IMR-90 (cell line): ENCODE data around the gene ASMTL. TPM values are rescaled to one million over a fixed set of nuclear protein-coding genes. Genes with fewer than 3 reads are reported as not detected.
"Not testable (repeated sequence)": the region's sequence is repeated elsewhere in the genome, so short reads cannot be mapped to it uniquely, and the experiment has no call there.

Experiments used
- ATAC-seq: fragments of 200-7000 bp; cut with Tn5 transposase; 2 replicates; pipeline ENCODE4 v1.9.1; 2020; ENCODE audit warnings: low read depth, mild to moderate bottlenecking, moderate library complexity
- BruUV-seq: library from RNA; stranded (reverse); fragments of 400-500 nt; replicated peaks from 2 replicates; lab custom pipeline; 2021; lab: Mats Ljungman, UMichigan
- CTCF ChIA-PET: fragments of 300-600 bp; formaldehyde crosslinking; extraction: SDS; loops from one replicate; lab custom pipeline; 2021; ENCODE audit warnings: antibody characterized with exemption; lab: Yijun Ruan, JAX
- POLR2A ChIA-PET: fragments of 300-600 bp; sonication (Branson Sonifier 250); formaldehyde crosslinking; loops from one replicate; lab custom pipeline; 2022; ENCODE audit warnings: antibody characterized with exemption; ENCODE audit not compliant: unreplicated experiment; lab: Charles Lee
- DNase-seq: peaks from one replicate; pipeline ENCODE4 v3.0.0; 2013
- H2AFZ ChIP-seq: replicated peaks from 2 replicates; pipeline ENCODE3; 2013; ENCODE audit warnings: low read length, mild to moderate bottlenecking; ENCODE audit not compliant: poor library complexity
- H2AK5ac ChIP-seq: 2 replicates; pipeline ENCODE4 v1.6.1; 2013; ENCODE audit warnings: low read depth, low read length, inconsistent platforms
- H2AK9ac ChIP-seq: replicated peaks from 2 replicates; pipeline ENCODE3; 2013; ENCODE audit warnings: mild to moderate bottlenecking, low read depth, low read length, moderate library complexity; ENCODE audit not compliant: poor library complexity
- H2BK120ac ChIP-seq: 2 replicates; pipeline ENCODE4 v1.6.1; 2013; ENCODE audit warnings: low read depth, low read length, inconsistent platforms
- H2BK15ac ChIP-seq: 3 replicates; pipeline ENCODE4 v1.6.1; 2013; ENCODE audit warnings: low read depth, low read length, inconsistent platforms
- H2BK20ac ChIP-seq: 2 replicates; pipeline ENCODE4 v1.6.1; 2013; ENCODE audit warnings: low read depth, mild to moderate bottlenecking, inconsistent platforms, low read length, moderate library complexity
- H2BK5ac ChIP-seq: 2 replicates; pipeline ENCODE4 v1.6.1; 2013; ENCODE audit warnings: mild to moderate bottlenecking, low read depth, low read length, inconsistent platforms; ENCODE audit not compliant: poor library complexity, severe bottlenecking
- H3K14ac ChIP-seq: replicated peaks from 2 replicates; pipeline ENCODE4 v1.6.1; 2013; ENCODE audit warnings: low read depth, low read length, inconsistent platforms
- H3K18ac ChIP-seq: 2 replicates; pipeline ENCODE4 v1.6.1; 2013; ENCODE audit warnings: low read depth, low read length, control low read depth
- H3K23ac ChIP-seq: 2 replicates; pipeline ENCODE4 v1.6.1; 2013; ENCODE audit warnings: low read depth, low read length, inconsistent platforms
- H3K27ac ChIP-seq: 2 replicates; pipeline ENCODE4 v1.5.1; 2013; ENCODE audit warnings: mild to moderate bottlenecking, control low read depth, low read length; ENCODE audit not compliant: insufficient read depth
- H3K27me3 ChIP-seq: 2 replicates; pipeline ENCODE4 v1.6.1; 2013; ENCODE audit warnings: low read length; ENCODE audit not compliant: control insufficient read depth, insufficient read depth
- H3K36me3 ChIP-seq: 2 replicates; pipeline ENCODE4 v1.6.1; 2013; ENCODE audit warnings: low read length, mixed read lengths; ENCODE audit not compliant: control insufficient read depth, insufficient read depth
- H3K4ac ChIP-seq: 2 replicates; pipeline ENCODE4 v1.6.1; 2013; ENCODE audit warnings: low read depth, low read length, inconsistent platforms
- H3K4me1 ChIP-seq: 2 replicates; pipeline ENCODE4 v1.6.1; 2013; ENCODE audit warnings: low read length, mixed read lengths; ENCODE audit not compliant: control insufficient read depth, insufficient read depth
- H3K4me2 ChIP-seq: 2 replicates; pipeline ENCODE4 v1.6.1; 2013; ENCODE audit warnings: low read depth, mild to moderate bottlenecking, control low read depth, low read length, moderate library complexity
- H3K4me3 ChIP-seq: 2 replicates; pipeline ENCODE4 v1.5.1; 2013; ENCODE audit warnings: low read depth, mild to moderate bottlenecking, control low read depth, low read length, moderate library complexity; ENCODE audit not compliant: insufficient read depth
- H3K56ac ChIP-seq: 2 replicates; pipeline ENCODE4 v1.6.1; 2013; ENCODE audit warnings: low read length, inconsistent platforms; ENCODE audit not compliant: insufficient read depth; ENCODE audit errors: extremely low read depth
- H3K79me1 ChIP-seq, 2 experiments: 2 replicates each; pipeline ENCODE4 v1.6.1; 2013; ENCODE audit warnings: low read length in 2 of 2, inconsistent platforms in 1 of 2, low read depth in 1 of 2
- H3K9ac ChIP-seq: 2 replicates; pipeline ENCODE4 v1.6.1; 2013; ENCODE audit warnings: low read depth, low read length, control low read depth
- H3K9me1 ChIP-seq: 2 replicates; pipeline ENCODE4 v1.6.1; 2013; ENCODE audit warnings: low read length, inconsistent platforms; ENCODE audit not compliant: insufficient read depth
- H3K9me3 ChIP-seq: 2 replicates; pipeline ENCODE4 v1.6.1; 2013; ENCODE audit warnings: low read length; ENCODE audit not compliant: control insufficient read depth, insufficient read depth
- H4K20me1 ChIP-seq: 2 replicates; pipeline ENCODE4 v1.6.1; 2013; ENCODE audit warnings: low read length, inconsistent platforms; ENCODE audit not compliant: insufficient read depth
- H4K5ac ChIP-seq: 2 replicates; pipeline ENCODE4 v1.6.1; 2013; ENCODE audit warnings: mild to moderate bottlenecking, low read depth, low read length, control low read depth
- H4K8ac ChIP-seq, 2 experiments: 2 replicates each; pipeline ENCODE4 v1.6.1; 2013; ENCODE audit warnings: low read depth in 2 of 2, low read length in 2 of 2, control low read depth in 1 of 2, inconsistent platforms in 1 of 2
- H4K91ac ChIP-seq: 2 replicates; pipeline ENCODE4 v1.6.1; 2013; ENCODE audit warnings: low read depth, low read length, inconsistent platforms; ENCODE audit not compliant: insufficient read depth
- WGBS, 2 experiments: methylation state at CpG; one replicate each; pipeline versions ENCODE4 v1.1.5 to v1.1.7; 2013; ENCODE audit warnings: missing lambda C conversion rate in 2 of 2; ENCODE audit not compliant: insufficient read length in 1 of 2; ENCODE audit errors: extremely low coverage in 2 of 2; 5-methylcytosine and 5-hydroxymethylcytosine counted together
- dilution Hi-C: fragments of 300-500 bp; cut with HindIII; formaldehyde crosslinking; loops from one replicate; pipeline ENCODE4 v1.14.3; 2018; ENCODE audit warnings: low sequenced_read_pairs; ENCODE audit not compliant: unreplicated experiment
- in situ Hi-C: fragments of 300-500 bp; cut with MboI; formaldehyde crosslinking; loops from 3 replicates; pipeline ENCODE4 v1.14.3; 2019; ENCODE audit warnings: low sequenced_read_pairs, inconsistent platforms, mixed read lengths
- intact Hi-C: fragments of 100-400 bp; cut with micrococcal nuclease; formaldehyde crosslinking; loops from 2 replicates; pipeline ENCODE4 v1.10.0; 2022
- polyA plus RNA-seq, 3 experiments: library from polyadenylated mRNA; depleted of rRNA; stranded (reverse); fragments of >200 nt; gene quantifications; 2 replicates each; pipeline ENCODE4 v1.2.3, GENCODE V29; 2012; ENCODE audit warnings: low replicate concordance in 1 of 3
- total RNA-seq: library from RNA; depleted of rRNA; stranded (reverse); fragments of >200 nt; gene quantifications from 2 replicates; pipeline ENCODE4 v1.2.3, GENCODE V29; 2012

ASMTL gene
- total and polyA plus RNA-seq, 2 of the 4 experiments (the other 2 are of a cell fraction): 13.4 to 33.4 TPM

- peaks cover 47% of the 10 kb centered on the region for H3K36me3 ChIP-seq
- H3K9ac ChIP-seq, H3K56ac ChIP-seq, H4K5ac ChIP-seq, BruUV-seq, H3K27ac ChIP-seq, H3K27me3 ChIP-seq, H3K9me1 ChIP-seq, H3K23ac ChIP-seq, H2AK5ac ChIP-seq, ATAC-seq, POLR2A ChIA-PET, H3K4me1 ChIP-seq, H3K4ac ChIP-seq, intact Hi-C loops, H2AFZ ChIP-seq, H2BK20ac ChIP-seq, H3K4me3 ChIP-seq, H2BK120ac ChIP-seq, H4K20me1 ChIP-seq, H4K8ac ChIP-seq, H3K14ac ChIP-seq, H3K79me1 ChIP-seq, CTCF ChIA-PET, H3K4me2 ChIP-seq, H3K18ac ChIP-seq, DNase-seq, H2AK9ac ChIP-seq, H4K91ac ChIP-seq, dilution Hi-C loops, in situ Hi-C loops, H2BK15ac ChIP-seq, H2BK5ac ChIP-seq: not testable (repeated sequence)
- H3K9me3 ChIP-seq: peaks cover 23% of the 10 kb centered on the region
- WGBS, 2 experiments: 100% methylated on average over 8 of the region's 16 CpGs; no CpG with 5 or more reads in 1 of the 2 experiments
Measured at GRCh38 chrX:1426321-1426720, 26.4 kb downstream of the ASMTL start.
